Adipocyte (in vitro differentiated cells): ENCODE data around the gene DNAH9.

Experiments used
- DNase-seq: peaks from one replicate; pipeline ENCODE4 v3.0.0-alpha.2; 2015; ENCODE audit warnings: low read depth
- H3K27me3 ChIP-seq: replicated peaks from 2 replicates; pipeline ENCODE4 v1.7.0; 2013; ENCODE audit warnings: mild to moderate bottlenecking, low read length, moderate library complexity; ENCODE audit not compliant: control insufficient read depth, insufficient read depth
- H3K36me3 ChIP-seq: 2 replicates; pipeline ENCODE4 v1.7.0; 2013; ENCODE audit warnings: low read length, mild to moderate bottlenecking, moderate library complexity; ENCODE audit not compliant: control insufficient read depth, insufficient read depth, severe bottlenecking
- H3K4me1 ChIP-seq: 2 replicates; pipeline ENCODE4 v1.7.0; 2013; ENCODE audit warnings: mild to moderate bottlenecking, low read length, moderate library complexity; ENCODE audit not compliant: control insufficient read depth, insufficient read depth
- H3K4me3 ChIP-seq: 2 replicates; pipeline ENCODE4 v1.7.0; 2013; ENCODE audit warnings: mild to moderate bottlenecking, low read length, moderate library complexity
- H3K9ac ChIP-seq: 2 replicates; pipeline ENCODE4 v1.7.0; 2013; ENCODE audit warnings: mild to moderate bottlenecking, low read length, moderate library complexity
- H3K9me3 ChIP-seq: 2 replicates; pipeline ENCODE4 v1.7.0; 2013; ENCODE audit warnings: mild to moderate bottlenecking, low read length, moderate library complexity; ENCODE audit not compliant: control insufficient read depth

Gene DNAH9

GRCh38 chr17:11730747-11731146 lies 132.5 kb downstream of the DNAH9 start:
- H3K9ac ChIP-seq, result no peak overlapping the region
- H3K4me1 ChIP-seq, result no peaks in the 10 kb centered on the region
- H3K9me3 ChIP-seq, result no peaks in the 10 kb centered on the region
- no peak for DNase-seq
- no peak overlapping the region for H3K4me3 ChIP-seq
- no peaks in the 10 kb centered on the region for H3K27me3 ChIP-seq
- no peaks in the 10 kb centered on the region for H3K36me3 ChIP-seq

GRCh38 chr17:11736613-11737312 lies 138.5 kb downstream of the DNAH9 start:
- DNase-seq, result no peak
- Histone ChIP-seq H3K4me3 (no peak overlapping the region), H3K9ac (no peak overlapping the region), H3K27me3 (peaks cover 2% of the 10 kb centered on the region), H3K4me1 (no peaks in the 10 kb centered on the region), H3K9me3 (no peaks in the 10 kb centered on the region), H3K36me3 (no peaks in the 10 kb centered on the region)

DNA sequence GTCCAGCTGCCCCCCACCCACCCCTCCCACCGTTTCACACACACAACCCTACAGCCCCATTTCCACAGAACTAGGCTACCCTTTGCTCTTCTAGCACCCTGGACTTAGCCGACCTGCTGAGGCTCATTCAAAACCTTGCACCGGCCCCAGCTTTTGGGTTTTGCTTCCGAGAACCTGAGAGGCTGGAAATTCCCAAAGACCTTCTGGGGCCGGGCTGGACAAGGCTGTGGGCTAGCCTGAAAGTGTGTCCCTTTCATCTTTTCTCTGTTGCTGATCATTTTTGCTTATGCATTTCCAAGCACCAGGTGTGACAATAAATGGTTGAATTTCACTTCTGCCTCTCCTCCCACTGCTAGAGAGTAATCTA lies 139.0 kb downstream of the DNAH9 start:
- no peak for DNase-seq
- Histone ChIP-seq H3K4me1 (no peaks in the 10 kb centered on the region), H3K36me3 (no peaks in the 10 kb centered on the region)

GRCh38 chr17:11738151-11738550 lies 139.9 kb downstream of the DNAH9 start:
- H3K9me3 ChIP-seq, result no peaks in the 10 kb centered on the region
- no peaks in the 10 kb centered on the region for H3K4me1 ChIP-seq
- H3K9ac ChIP-seq, result no peak overlapping the region
- no peaks in the 10 kb centered on the region for H3K36me3 ChIP-seq
- DNase-seq, result no peak
- no peak overlapping the region for H3K4me3 ChIP-seq
- H3K27me3 ChIP-seq, result peaks cover 2% of the 10 kb centered on the region

More for the DNA sequence above, 139.0 kb downstream of the DNAH9 start:
- Histone ChIP-seq H3K9me3 (no peaks in the 10 kb centered on the region), H3K9ac (no peak overlapping the region), H3K4me3 (no peak overlapping the region), H3K27me3 (peaks cover 2% of the 10 kb centered on the region)

GRCh38 chr17:11739351-11739750 lies 141.1 kb downstream of the DNAH9 start:
- Histone ChIP-seq H3K27me3 (peaks cover 2% of the 10 kb centered on the region), H3K4me1 (no peaks in the 10 kb centered on the region), H3K4me3 (no peak overlapping the region), H3K9ac (no peak overlapping the region), H3K9me3 (no peaks in the 10 kb centered on the region), H3K36me3 (no peaks in the 10 kb centered on the region)
- no peak for DNase-seq

- peaks cover 2% of the 10 kb centered on the region for H3K27me3 ChIP-seq
- H3K9me3 ChIP-seq, result no peaks in the 10 kb centered on the region
- no peak overlapping the region for H3K4me3 ChIP-seq
- no peaks in the 10 kb centered on the region for H3K4me1 ChIP-seq
- DNase-seq, result no peak
- no peaks in the 10 kb centered on the region for H3K36me3 ChIP-seq
- H3K9ac ChIP-seq, result no peak overlapping the region
Measured at GRCh38 chr17:11739848-11740247, 141.6 kb downstream of the DNAH9 start.

DNA sequence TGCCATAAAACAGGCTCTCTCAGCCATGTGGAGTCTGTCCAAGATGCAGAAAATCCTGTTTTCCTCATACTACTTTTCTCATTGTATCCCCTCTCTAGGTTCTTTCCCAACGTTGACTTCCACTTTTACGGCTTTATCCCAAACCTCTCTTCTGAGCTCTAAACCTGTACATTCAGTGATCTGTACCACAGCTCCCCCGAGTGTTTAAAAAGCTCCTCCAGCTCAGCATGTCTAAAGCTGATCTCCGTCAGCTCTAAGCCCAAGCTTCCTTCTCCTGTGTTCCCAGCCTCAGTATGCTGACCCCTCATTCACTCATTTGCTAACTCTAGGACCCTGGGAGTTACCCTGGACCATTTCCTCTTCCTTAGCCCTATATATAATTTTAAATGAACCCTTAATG lies 144.6 kb downstream of the DNAH9 start:
- Histone ChIP-seq H3K4me3 (no peak overlapping the region), H3K9ac (no peak overlapping the region)
- DNase-seq, result no peak

GRCh38 chr17:11744696-11745095 lies 146.4 kb downstream of the DNAH9 start:
- H3K4me1 ChIP-seq, result no peaks in the 10 kb centered on the region
- DNase-seq, result no peak
- no peaks in the 10 kb centered on the region for H3K36me3 ChIP-seq
- H3K9me3 ChIP-seq, result peaks cover 14% of the 10 kb centered on the region
- H3K4me3 ChIP-seq, result no peak overlapping the region
- H3K27me3 ChIP-seq, result no peaks in the 10 kb centered on the region
- no peak overlapping the region for H3K9ac ChIP-seq

More for the DNA sequence above, 144.6 kb downstream of the DNAH9 start:
- Histone ChIP-seq H3K36me3 (no peaks in the 10 kb centered on the region), H3K9me3 (peaks cover 14% of the 10 kb centered on the region), H3K4me1 (no peaks in the 10 kb centered on the region), H3K27me3 (no peaks in the 10 kb centered on the region)

- no peak overlapping the region for H3K9ac ChIP-seq
- H3K27me3 ChIP-seq, result no peaks in the 10 kb centered on the region
- H3K4me3 ChIP-seq, result no peak overlapping the region
- peaks cover 14% of the 10 kb centered on the region for H3K9me3 ChIP-seq
- no peak for DNase-seq
- no peaks in the 10 kb centered on the region for H3K4me1 ChIP-seq
- H3K36me3 ChIP-seq, result no peaks in the 10 kb centered on the region
Measured at GRCh38 chr17:11747441-11747840, 149.2 kb downstream of the DNAH9 start.

GRCh38 chr17:11757815-11758214 lies 159.5 kb downstream of the DNAH9 start:
- Histone ChIP-seq H3K4me3 (no peak overlapping the region), H3K27me3 (peaks cover 2% of the 10 kb centered on the region), H3K36me3 (no peaks in the 10 kb centered on the region), H3K9me3 (no peaks in the 10 kb centered on the region), H3K4me1 (no peaks in the 10 kb centered on the region), H3K9ac (no peak overlapping the region)
- no peak for DNase-seq

DNA sequence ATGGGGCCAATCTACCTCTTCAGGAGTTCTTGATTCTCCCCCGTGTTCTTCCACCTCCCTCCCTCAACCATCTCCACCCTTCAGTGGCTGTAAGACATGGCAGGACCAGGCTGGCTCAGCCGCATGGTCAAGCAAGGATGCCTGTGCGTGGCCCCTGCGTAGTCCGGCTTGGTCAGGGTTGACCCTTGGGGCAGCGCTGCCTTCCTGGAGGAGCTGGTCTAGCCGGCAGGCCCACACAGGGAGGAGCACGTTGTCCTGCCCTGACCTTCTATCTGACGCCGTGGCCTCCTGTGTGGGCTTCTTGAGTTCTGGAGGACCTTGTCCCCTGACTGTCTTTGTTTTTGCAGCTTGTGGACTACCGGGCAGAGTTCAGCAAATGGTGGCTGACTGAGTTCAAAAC lies 169.8 kb downstream of the DNAH9 start:
- H3K9me3 ChIP-seq, result no peaks in the 10 kb centered on the region
- H3K9ac ChIP-seq, result no peak overlapping the region
- H3K36me3 ChIP-seq, result no peaks in the 10 kb centered on the region
- H3K27me3 ChIP-seq, result peaks cover 8% of the 10 kb centered on the region
- no peaks in the 10 kb centered on the region for H3K4me1 ChIP-seq
- DNase-seq, result no peak
- H3K4me3 ChIP-seq, result no peak overlapping the region

- Histone ChIP-seq H3K27me3 (peaks cover 8% of the 10 kb centered on the region), H3K4me3 (no peak overlapping the region), H3K36me3 (no peaks in the 10 kb centered on the region), H3K4me1 (no peaks in the 10 kb centered on the region), H3K9ac (no peak overlapping the region), H3K9me3 (no peaks in the 10 kb centered on the region)
- DNase-seq, result no peak
Measured at GRCh38 chr17:11768981-11769380, 170.7 kb downstream of the DNAH9 start.
